GM12864 (cell line): ENCODE measurements around the gene DLD.

Source experiments
- DNase-seq: peaks from one replicate; pipeline ENCODE4 v3.0.0-alpha.2; 2011; ENCODE audit warnings: low read depth
- H3K4me3 ChIP-seq: 2 replicates; pipeline ENCODE4 v1.5.1; 2011; ENCODE audit warnings: mild to moderate bottlenecking, low read depth, low read length, control low read depth
- CTCF ChIP-seq: IDR thresholded peaks from 2 replicates; pipeline ENCODE4 v1.5.1; 2011; ENCODE audit warnings: low read depth, mild to moderate bottlenecking, moderate library complexity, low read length, control low read depth, inconsistent platforms; ENCODE audit errors: missing control alignments

Gene DLD

DNA sequence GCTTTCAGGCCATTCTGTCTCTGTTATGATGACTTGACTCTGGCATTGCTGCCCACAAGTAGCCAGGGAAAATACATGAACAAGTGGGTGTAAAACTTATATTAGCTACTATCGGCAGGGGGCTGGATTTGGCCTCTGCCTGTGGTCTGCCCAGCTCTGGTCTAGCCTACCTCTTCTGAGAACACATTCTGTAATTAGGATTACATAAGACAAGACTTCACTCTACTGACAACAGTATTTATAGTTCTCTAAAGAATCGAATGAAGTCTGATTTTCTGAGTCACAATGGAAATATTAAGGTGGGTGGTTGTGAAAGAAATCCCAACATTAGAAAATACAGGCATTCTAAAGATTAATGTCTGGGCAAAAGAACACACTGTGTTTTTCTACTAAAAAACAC is 55.5 kb downstream of the DLD start:
- no peak for DNase-seq
- H3K4me3 ChIP-seq = no peak overlapping the region
- TF ChIP-seq CTCF = no peak

DNA sequence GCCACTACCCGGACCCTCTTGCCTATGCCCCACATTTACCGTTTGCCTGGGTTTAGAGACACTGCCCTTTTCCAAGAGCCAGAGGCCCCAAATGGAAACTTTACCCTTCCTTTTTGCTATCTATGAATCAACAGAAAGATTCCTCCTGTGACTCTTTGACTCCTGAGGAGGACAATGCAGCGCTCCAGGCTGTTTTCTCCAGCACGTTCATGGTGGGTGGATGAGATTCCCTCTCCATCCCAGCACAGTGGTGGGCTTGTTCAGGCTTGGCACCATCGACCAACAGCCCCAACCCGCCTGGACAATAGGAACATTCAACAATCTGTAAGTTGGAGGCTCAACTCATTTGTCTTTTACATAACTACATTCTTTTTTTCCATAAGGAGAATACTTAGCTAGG is 55.9 kb downstream of the DLD start:
- no peak overlapping the region for H3K4me3 ChIP-seq
- no peak for TF ChIP-seq CTCF
- no peak for DNase-seq

GRCh38 chr7:107948645-107949442 is 57.9 kb downstream of the DLD start:
- no peak for DNase-seq
- H3K4me3 ChIP-seq = no peak overlapping the region
- no peak for TF ChIP-seq CTCF

- TF ChIP-seq CTCF = no peak
- DNase-seq = no peak
- no peak overlapping the region for H3K4me3 ChIP-seq
Measured at GRCh38 chr7:107949443-107949935, 58.5 kb downstream of the DLD start.

DNA sequence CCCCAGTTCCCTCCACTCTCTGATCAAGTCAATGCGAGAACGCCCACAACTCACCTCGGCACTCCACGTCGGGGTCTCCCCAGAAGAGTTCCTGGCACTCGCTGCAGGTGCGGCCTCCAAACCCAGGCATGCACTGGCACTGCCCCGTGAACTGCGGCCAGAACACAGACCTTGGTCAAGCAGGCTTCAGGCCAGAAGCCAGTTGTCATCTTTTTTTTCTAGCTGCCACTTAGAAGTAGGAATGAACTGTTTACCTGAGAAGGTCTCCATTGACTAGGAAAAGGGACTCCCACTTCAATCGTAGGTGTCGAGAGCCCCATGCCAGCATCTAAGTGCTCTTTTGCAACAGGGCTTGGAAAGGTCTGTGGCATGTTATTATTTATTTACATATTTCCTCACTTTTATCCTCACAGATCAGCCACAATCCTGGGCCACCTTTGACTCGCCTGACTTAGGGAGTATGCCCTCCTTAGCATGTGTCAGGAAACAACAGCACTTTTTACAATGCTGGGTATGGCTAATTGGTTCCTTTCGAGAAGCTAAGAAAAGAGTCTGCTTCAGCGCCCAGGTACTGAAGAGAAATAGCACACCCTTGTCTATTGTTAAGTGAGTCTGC is 60.3 kb downstream of the DLD start:
- no peak for TF ChIP-seq CTCF
- H3K4me3 ChIP-seq = no peak overlapping the region
- DNase-seq = no peak

GRCh38 chr7:107951896-107952295 is 60.9 kb downstream of the DLD start:
- DNase-seq = no peak
- H3K4me3 ChIP-seq = no peak overlapping the region
- TF ChIP-seq CTCF = no peak

GRCh38 chr7:107953265-107953923 is 62.4 kb downstream of the DLD start:
- H3K4me3 ChIP-seq = no peak overlapping the region
- no peak for DNase-seq
- no peak for TF ChIP-seq CTCF
